Caco-2 (cell line): Measurements from ENCODE around the gene TDRD9. TPM values are rescaled to one million over a fixed set of nuclear protein-coding genes. Genes with fewer than 3 reads are reported as not detected.

Experiments
- BruUV-seq: library from RNA; stranded (reverse); fragments of 400-500 nt; replicated peaks from 2 replicates; lab custom pipeline; 2021; lab: Mats Ljungman, UMichigan
- CTCF ChIA-PET: fragments of 300-600 bp; sonication (Branson Sonifier 250); formaldehyde crosslinking; loops from one replicate; lab custom pipeline; 2022; ENCODE audit warnings: antibody characterized with exemption; lab: Charles Lee
- POLR2A ChIA-PET: fragments of 300-600 bp; sonication (Branson Sonifier 250); formaldehyde crosslinking; loops from one replicate; lab custom pipeline; 2022; ENCODE audit warnings: antibody characterized with exemption; lab: Charles Lee
- DNase-seq, 2 experiments: peaks; one replicate each; pipeline versions ENCODE4 v3.0.0 to v3.0.0-alpha.2; 2020 to 2022
- H3K27me3 ChIP-seq: replicated peaks from 2 replicates; pipeline ENCODE4 v1.6.0; 2011; ENCODE audit warnings: low read length; ENCODE audit not compliant: control insufficient read depth, insufficient read depth
- H3K36me3 ChIP-seq: 2 replicates; pipeline ENCODE4 v1.5.1; 2011; ENCODE audit warnings: low read length; ENCODE audit not compliant: control insufficient read depth, insufficient read depth
- H3K4me1 ChIP-seq: fragments of 250-450 bp; sonication (Bioruptor Pico); 2 replicates; pipeline ENCODE4 v1.5.1; 2020; ENCODE audit warnings: mild to moderate bottlenecking
- H3K4me3 ChIP-seq: 2 replicates; pipeline ENCODE4 v1.5.1; 2011; ENCODE audit warnings: low read depth, mild to moderate bottlenecking, control low read depth, low read length
- H3K9me3 ChIP-seq: fragments of 250-450 bp; sonication (Bioruptor Pico); 2 replicates; pipeline ENCODE4 v1.5.1; 2020; ENCODE audit warnings: mild to moderate bottlenecking, moderate library complexity
- H3K27ac Mint-ChIP-seq: one replicate; pipeline ENCODE4 v1.8.0; 2022; ENCODE audit warnings: mixed read lengths; ENCODE audit not compliant: unreplicated experiment
- H3K27me3 Mint-ChIP-seq: one replicate; pipeline ENCODE4 v1.8.0; 2022; ENCODE audit warnings: mixed read lengths; ENCODE audit not compliant: insufficient read depth, unreplicated experiment
- H3K36me3 Mint-ChIP-seq: one replicate; pipeline ENCODE4 v1.8.0; 2022; ENCODE audit warnings: mild to moderate bottlenecking, mixed read lengths; ENCODE audit not compliant: insufficient read depth, unreplicated experiment
- H3K4me1 Mint-ChIP-seq: one replicate; pipeline ENCODE4 v1.8.0; 2022; ENCODE audit warnings: low read depth, mixed read lengths; ENCODE audit not compliant: unreplicated experiment
- H3K4me3 Mint-ChIP-seq: one replicate; pipeline ENCODE4 v1.8.0; 2022; ENCODE audit warnings: mild to moderate bottlenecking, moderate library complexity, mixed read lengths; ENCODE audit not compliant: unreplicated experiment
- H3K9me3 Mint-ChIP-seq: one replicate; pipeline ENCODE4 v1.8.0; 2022; ENCODE audit warnings: mixed read lengths; ENCODE audit not compliant: unreplicated experiment
- CTCF ChIP-seq, 2 experiments: fragments of 200-600 bp in 1 of 2; IDR thresholded peaks; 1 replicate in 1 of 2; 2 replicates in 1 of 2; pipeline versions ENCODE4 v1.5.1 to v1.8.0; 2011 to 2022; ENCODE audit warnings: antibody characterized with exemption in 1 of 2, control low read depth in 1 of 2, inconsistent platforms in 1 of 2, low read depth in 1 of 2, low read length in 1 of 2, mild to moderate bottlenecking in 1 of 2, moderate library complexity in 1 of 2; ENCODE audit not compliant: insufficient read depth in 1 of 2, severe bottlenecking in 1 of 2, unreplicated experiment in 1 of 2
- intact Hi-C: fragments of 100-400 bp; cut with micrococcal nuclease; formaldehyde crosslinking; loops from one replicate; pipeline ENCODE4 v1.10.0; 2022; ENCODE audit not compliant: unreplicated experiment
- total RNA-seq: library from RNA; stranded (reverse); gene quantifications from 2 replicates; pipeline ENCODE4 v1.2.3, GENCODE V29; 2022

Gene TDRD9
- total RNA-seq, 1 experiment from 2014 or later = not detected

- intact Hi-C loops = no loop called here
- no peaks in the 10 kb centered on the region for H3K4me1 ChIP-seq
- no peak for TF ChIP-seq CTCF (IDR thresholded peaks at IDR 0.05; ENCODE audit: insufficient read depth in 1 of 2, low read depth in 1 of 2, low read length in 1 of 2, severe bottlenecking in 1 of 2, unreplicated experiment in 1 of 2)
- BruUV-seq = no TSS peak
- Mint-ChIP-seq H3K9me3 (no peaks in the 10 kb centered on the region), H3K27me3 (no peaks in the 10 kb centered on the region), H3K36me3 (no peaks in the 10 kb centered on the region), H3K27ac (no peak overlapping the region), H3K4me1 (no peaks in the 10 kb centered on the region), H3K4me3 (no peak overlapping the region)
- ChIA-PET CTCF (no interaction called here), POLR2A (no interaction called here)
- no peaks in the 10 kb centered on the region for H3K9me3 ChIP-seq
- no peak for DNase-seq
- H3K27me3 ChIP-seq = no peaks in the 10 kb centered on the region
- no peak overlapping the region for H3K4me3 ChIP-seq
- no peaks in the 10 kb centered on the region for H3K36me3 ChIP-seq
Measured at GRCh38 chr14:104090071-104090748, 162.0 kb downstream of the TDRD9 start.

DNA sequence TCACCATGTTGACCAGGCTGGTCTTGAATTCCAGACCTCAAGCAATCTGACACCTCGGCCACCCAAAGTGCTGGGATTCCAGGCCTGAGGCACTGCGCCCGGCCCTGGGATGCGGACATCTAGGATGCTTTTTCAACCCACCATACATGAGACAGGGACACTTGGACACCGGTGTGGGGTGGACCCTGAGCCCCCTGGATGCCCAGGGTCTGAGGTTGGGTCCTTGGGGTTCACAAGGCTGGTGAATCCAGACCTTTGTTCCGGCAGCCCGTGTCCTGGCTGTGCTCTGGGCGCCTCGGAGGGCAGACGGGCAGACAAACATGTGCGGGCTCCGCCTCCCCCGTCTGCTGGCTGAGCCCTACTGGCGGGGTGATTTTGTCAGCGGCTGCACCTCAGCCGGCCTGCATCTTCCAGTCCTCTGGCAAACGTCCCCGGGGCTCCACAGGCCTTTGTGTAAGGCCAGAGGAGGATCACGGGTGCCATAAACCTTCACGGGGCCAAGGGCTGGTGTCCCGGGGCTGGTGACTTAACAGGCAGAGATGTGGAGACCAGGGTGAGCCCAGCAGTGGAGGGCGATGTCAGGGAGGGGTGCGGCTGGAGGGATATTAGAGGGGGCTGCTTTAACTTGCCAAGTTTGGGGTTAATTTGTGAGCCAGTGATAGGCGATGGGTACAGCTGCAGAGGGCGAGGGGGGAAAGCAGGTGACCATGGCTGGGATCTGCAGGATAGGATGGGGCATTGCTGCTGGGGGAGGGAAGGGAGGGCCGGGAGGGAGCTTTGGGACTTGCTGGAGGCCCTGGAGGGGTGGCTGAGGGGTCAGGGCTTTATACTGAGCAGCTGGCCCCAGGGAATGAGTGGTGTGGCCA is 163.0 kb downstream of the TDRD9 start:
- Mint-ChIP-seq H3K27ac (no peak overlapping the region), H3K36me3 (no peaks in the 10 kb centered on the region), H3K9me3 (no peaks in the 10 kb centered on the region), H3K4me3 (no peak overlapping the region), H3K27me3 (peaks cover 3% of the 10 kb centered on the region), H3K4me1 (no peaks in the 10 kb centered on the region)
- H3K36me3 ChIP-seq = no peaks in the 10 kb centered on the region
- ChIA-PET CTCF (interaction anchor here (0.6 kb wide), 1 partner anchor 13 kb away, joined by 3 read pairs; no protein-coding TSS in a partner anchor), POLR2A (interaction anchor here (0.6 kb wide), 1 partner anchor 596 kb away, joined by 3 read pairs; no protein-coding TSS in a partner anchor)
- no peak for TF ChIP-seq CTCF (IDR thresholded peaks at IDR 0.05; ENCODE audit: insufficient read depth in 1 of 2, low read depth in 1 of 2, low read length in 1 of 2, severe bottlenecking in 1 of 2, unreplicated experiment in 1 of 2)
- H3K4me1 ChIP-seq = no peaks in the 10 kb centered on the region
- no peak for DNase-seq
- no peaks in the 10 kb centered on the region for H3K27me3 ChIP-seq
- BruUV-seq = no TSS peak
- H3K4me3 ChIP-seq = no peak overlapping the region
- intact Hi-C loops = no loop called here
- no peaks in the 10 kb centered on the region for H3K9me3 ChIP-seq

DNA sequence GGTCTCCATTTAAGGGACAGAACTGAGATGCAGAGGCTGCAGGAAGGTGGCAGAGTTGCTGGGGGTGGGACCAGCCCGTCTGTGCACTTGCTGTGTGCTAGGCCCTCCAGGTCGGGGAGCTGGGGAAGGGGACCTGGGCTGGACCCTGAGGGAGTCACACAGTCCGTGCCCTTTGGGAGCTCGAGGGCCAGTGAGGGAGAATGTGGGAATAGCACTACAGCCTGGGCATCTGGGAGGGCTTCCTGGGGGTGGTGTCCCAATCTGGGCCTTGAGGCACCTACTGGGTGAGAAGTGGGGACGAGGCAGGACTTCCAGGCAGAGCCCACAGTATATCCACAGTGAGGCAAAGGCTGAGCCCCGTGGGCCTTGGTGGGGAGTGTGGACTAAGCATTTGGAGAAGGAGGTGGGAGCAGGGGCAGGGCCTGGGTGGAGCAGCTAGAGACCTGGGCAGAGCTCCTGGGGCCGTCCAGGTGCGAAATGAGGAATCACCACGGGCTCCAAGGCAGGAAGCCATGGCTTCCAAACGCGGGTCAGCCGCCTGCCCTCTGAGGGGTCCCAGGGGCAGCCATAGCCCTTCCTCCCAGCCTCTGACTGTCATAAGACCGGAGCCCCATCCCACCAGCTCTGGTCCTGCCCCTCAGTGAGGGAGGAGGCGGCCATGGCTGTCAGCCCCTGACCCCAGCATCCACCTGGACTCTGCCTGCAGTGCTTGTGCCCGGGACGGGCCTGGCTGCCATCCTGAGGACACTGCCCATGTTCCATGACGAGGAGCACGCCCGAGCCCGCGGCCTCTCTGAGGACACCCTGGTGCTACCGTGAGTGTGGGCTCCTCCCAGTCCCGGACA is 163.9 kb downstream of the TDRD9 start:
- H3K27ac Mint-ChIP-seq = no peak overlapping the region
- intact Hi-C loops = no loop called here
- H3K36me3 ChIP-seq = no peaks in the 10 kb centered on the region
- no TSS peak for BruUV-seq
- H3K4me1 Mint-ChIP-seq = no peaks in the 10 kb centered on the region
- no peak overlapping the region for H3K4me3 ChIP-seq
- CTCF ChIA-PET = interaction anchor here (1.4 kb wide), 1 partner anchor 15 kb away, joined by 5 read pairs; no protein-coding TSS in a partner anchor
- H3K27me3 ChIP-seq = no peaks in the 10 kb centered on the region
- no peaks in the 10 kb centered on the region for H3K9me3 ChIP-seq
- DNase-seq = no peak
- no peaks in the 10 kb centered on the region for H3K9me3 Mint-ChIP-seq
- peaks cover 3% of the 10 kb centered on the region for H3K27me3 Mint-ChIP-seq
- H3K4me1 ChIP-seq = no peaks in the 10 kb centered on the region
- H3K36me3 Mint-ChIP-seq = peaks cover 6% of the 10 kb centered on the region
- no peak for TF ChIP-seq CTCF (IDR thresholded peaks at IDR 0.05; ENCODE audit: insufficient read depth in 1 of 2, low read depth in 1 of 2, low read length in 1 of 2, severe bottlenecking in 1 of 2, unreplicated experiment in 1 of 2)
- no peak overlapping the region for H3K4me3 Mint-ChIP-seq
- POLR2A ChIA-PET = interaction anchor here (0.6 kb wide), 1 partner anchor 595 kb away, joined by 3 read pairs; no protein-coding TSS in a partner anchor
